A673 (cell line): Measurements from ENCODE around the gene CARD19. TPM values are rescaled to one million over a fixed set of nuclear protein-coding genes. Genes with fewer than 3 reads are reported as not detected.

Experiments
- BruUV-seq: library from RNA; stranded (reverse); fragments of 400-500 nt; replicated peaks from 2 replicates; lab custom pipeline; 2021; lab: Mats Ljungman, UMichigan
- CTCF ChIA-PET: fragments of 300-600 bp; sonication (Branson Sonifier 250); formaldehyde crosslinking; loops from one replicate; lab custom pipeline; 2022; ENCODE audit warnings: antibody characterized with exemption; lab: Charles Lee
- POLR2A ChIA-PET: fragments of 300-600 bp; sonication (Branson Sonifier 250); formaldehyde crosslinking; loops from one replicate; lab custom pipeline; 2022; ENCODE audit warnings: antibody characterized with exemption; ENCODE audit not compliant: low non-redundant PET; lab: Charles Lee
- DNase-seq: peaks from one replicate; pipeline ENCODE4 v3.0.0-alpha.2; 2015; ENCODE audit warnings: low spot score
- H3K27ac ChIP-seq: fragments of 200-600 bp; sonication (generic); 2 replicates; pipeline ENCODE4 v1.5.1; 2016; ENCODE audit warnings: mixed run types, low read depth, mild to moderate bottlenecking, mixed read lengths, antibody characterized with exemption, low read length; ENCODE audit not compliant: poor library complexity, severe bottlenecking
- H3K27me3 ChIP-seq: fragments of 200-600 bp; sonication (generic); replicated peaks from 2 replicates; pipeline ENCODE4 v1.6.1; 2017; ENCODE audit warnings: mixed run types, low read depth, mild to moderate bottlenecking, mixed read lengths, antibody characterized with exemption, low read length; ENCODE audit not compliant: insufficient read depth, poor library complexity
- H3K36me3 ChIP-seq: fragments of 200-600 bp; sonication (generic); 2 replicates; pipeline ENCODE4 v1.6.1; 2016; ENCODE audit warnings: mixed run types, mild to moderate bottlenecking, mixed read lengths, antibody characterized with exemption, low read length; ENCODE audit not compliant: insufficient read depth, poor library complexity, severe bottlenecking
- H3K4me1 ChIP-seq: fragments of 200-600 bp; sonication (generic); 2 replicates; pipeline ENCODE4 v1.6.1; 2017; ENCODE audit warnings: mixed run types, mild to moderate bottlenecking, mixed read lengths, antibody characterized with exemption, low read length; ENCODE audit not compliant: insufficient read depth, poor library complexity, severe bottlenecking
- H3K4me3 ChIP-seq: fragments of 200-600 bp; sonication (generic); 2 replicates; pipeline ENCODE4 v1.5.1; 2016; ENCODE audit warnings: low read depth, mixed run types, mild to moderate bottlenecking, mixed read lengths, low read length; ENCODE audit not compliant: poor library complexity, severe bottlenecking
- H3K9me3 ChIP-seq: fragments of 200-600 bp; sonication (generic); 2 replicates; pipeline ENCODE4 v1.6.1; 2016; ENCODE audit warnings: mixed run types, low read depth, mild to moderate bottlenecking, mixed read lengths, antibody characterized with exemption, low read length; ENCODE audit not compliant: poor library complexity, severe bottlenecking
- EZH2 ChIP-seq: fragments of 200-600 bp; sonication (generic); IDR thresholded peaks from 2 replicates; pipeline ENCODE4 v1.6.1; 2017; ENCODE audit warnings: borderline replicate concordance, low read depth, mild to moderate bottlenecking, mixed read lengths, antibody characterized with exemption, low read length; ENCODE audit not compliant: poor library complexity, severe bottlenecking
- intact Hi-C: fragments of 100-400 bp; cut with micrococcal nuclease; formaldehyde crosslinking; loops from one replicate; pipeline ENCODE4 v1.10.0; 2022; ENCODE audit not compliant: unreplicated experiment
- total RNA-seq: library from RNA; stranded (reverse); gene quantifications from 2 replicates; pipeline ENCODE4 v1.2.3, GENCODE V29; 2021
- TF ChIP-seq, protein P1 (sequence below): fragments of 300-800, 200-600 bp; sonication (generic); conservative IDR thresholded peaks from 2 replicates; pipeline ENCODE4 v1.5.1; 2017; ENCODE audit warnings: low read depth, mild to moderate bottlenecking, antibody characterized with exemption, low read length, moderate library complexity, mixed read lengths

The CARD19 gene
- total RNA-seq, 1 experiment from 2014 or later: 12.2 TPM

DNA sequence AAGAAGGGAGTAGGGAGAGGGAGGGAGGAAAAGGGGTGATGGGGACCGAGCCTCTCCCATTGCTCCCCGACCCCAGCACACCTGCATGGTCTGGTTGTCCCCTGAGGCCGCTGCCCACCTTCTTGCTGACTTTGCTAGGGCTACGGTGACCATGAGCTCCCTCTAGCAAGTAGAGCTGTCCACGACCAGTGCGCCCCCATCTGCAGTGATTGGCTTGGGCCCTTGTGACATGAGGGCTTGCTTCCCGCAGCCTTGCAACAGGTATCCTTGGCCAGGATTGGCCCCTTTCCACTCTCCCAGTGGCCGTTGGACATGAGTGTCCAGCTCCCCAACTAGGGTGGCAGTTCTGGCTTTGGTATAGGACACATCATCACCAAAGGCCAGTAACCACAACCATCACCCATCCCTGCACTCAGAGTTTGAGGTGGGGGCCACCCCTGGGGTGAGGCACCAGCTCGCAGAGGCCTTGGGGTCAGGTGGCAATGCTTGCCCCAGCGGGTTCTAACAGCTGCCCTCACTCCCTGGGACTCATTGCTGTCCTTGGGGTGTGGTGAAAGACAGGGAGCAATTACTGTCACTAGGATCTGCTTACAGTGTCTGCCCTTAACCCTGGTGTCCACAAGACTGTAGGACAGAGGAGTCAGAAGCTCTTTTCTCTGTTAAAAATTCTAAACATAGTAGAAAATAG lies 55.2 kb downstream of the CARD19 start:
- Histone ChIP-seq H3K4me1 (no peaks in the 10 kb centered on the region), H3K27ac (no peak overlapping the region), H3K9me3 (no peaks in the 10 kb centered on the region), H3K4me3 (no peak overlapping the region), H3K36me3 (no peaks in the 10 kb centered on the region), H3K27me3 (no peaks in the 10 kb centered on the region)
- CTCF ChIA-PET: no interaction called here
- POLR2A ChIA-PET: no interaction called here
- DNase-seq: no peak
- BruUV-seq: no TSS peak
- TF ChIP-seq EZH2: no peak
- TF ChIP-seq, protein P1, sequence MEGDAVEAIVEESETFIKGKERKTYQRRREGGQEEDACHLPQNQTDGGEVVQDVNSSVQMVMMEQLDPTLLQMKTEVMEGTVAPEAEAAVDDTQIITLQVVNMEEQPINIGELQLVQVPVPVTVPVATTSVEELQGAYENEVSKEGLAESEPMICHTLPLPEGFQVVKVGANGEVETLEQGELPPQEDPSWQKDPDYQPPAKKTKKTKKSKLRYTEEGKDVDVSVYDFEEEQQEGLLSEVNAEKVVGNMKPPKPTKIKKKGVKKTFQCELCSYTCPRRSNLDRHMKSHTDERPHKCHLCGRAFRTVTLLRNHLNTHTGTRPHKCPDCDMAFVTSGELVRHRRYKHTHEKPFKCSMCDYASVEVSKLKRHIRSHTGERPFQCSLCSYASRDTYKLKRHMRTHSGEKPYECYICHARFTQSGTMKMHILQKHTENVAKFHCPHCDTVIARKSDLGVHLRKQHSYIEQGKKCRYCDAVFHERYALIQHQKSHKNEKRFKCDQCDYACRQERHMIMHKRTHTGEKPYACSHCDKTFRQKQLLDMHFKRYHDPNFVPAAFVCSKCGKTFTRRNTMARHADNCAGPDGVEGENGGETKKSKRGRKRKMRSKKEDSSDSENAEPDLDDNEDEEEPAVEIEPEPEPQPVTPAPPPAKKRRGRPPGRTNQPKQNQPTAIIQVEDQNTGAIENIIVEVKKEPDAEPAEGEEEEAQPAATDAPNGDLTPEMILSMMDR: no peak
- intact Hi-C loops: loop anchor here (10.0 kb wide), 2 partner anchors 414 to 814 kb away; no protein-coding TSS in a partner anchor

DNA sequence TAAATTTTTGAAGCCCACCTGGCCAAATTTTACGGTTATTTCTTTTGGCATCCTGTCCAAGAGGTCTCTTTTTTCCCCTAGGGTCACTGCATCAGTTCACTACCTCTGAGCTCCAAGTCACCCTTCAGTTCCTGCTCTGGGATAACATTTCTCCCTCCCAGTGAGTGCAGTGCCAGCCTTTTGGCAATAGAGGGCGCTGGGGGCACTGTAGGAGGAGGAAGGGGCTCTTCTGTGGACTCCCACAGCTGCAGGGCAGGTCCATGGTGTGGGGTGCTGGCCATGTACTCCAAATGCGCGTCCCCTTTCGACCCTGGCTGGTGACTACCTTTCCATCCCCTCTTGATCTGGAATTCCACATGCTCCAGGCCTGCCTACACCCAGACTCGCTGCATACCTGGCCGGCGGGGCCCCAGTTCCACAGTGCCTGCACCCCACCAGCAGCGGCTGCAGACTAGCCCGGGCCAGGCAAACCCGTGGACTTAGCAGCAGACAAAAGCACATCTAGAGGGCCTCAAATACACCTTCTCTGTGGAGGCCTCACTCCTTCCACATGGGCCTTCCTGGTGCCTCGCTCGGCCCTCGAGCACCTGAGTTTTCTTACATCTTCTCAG lies 58.4 kb downstream of the CARD19 start:
- Histone ChIP-seq H3K27ac (no peak overlapping the region), H3K4me3 (no peak overlapping the region), H3K4me1 (no peaks in the 10 kb centered on the region), H3K27me3 (no peaks in the 10 kb centered on the region), H3K36me3 (no peaks in the 10 kb centered on the region), H3K9me3 (no peaks in the 10 kb centered on the region)
- TF ChIP-seq, protein P1: peak; percentile 89
- TF ChIP-seq EZH2: no peak
- ChIA-PET POLR2A (no interaction called here), CTCF (interaction anchor here (0.6 to 1.1 kb wide), 4 partner anchors 139 to 396 kb away, joined by 3 to 4 read pairs (median 4); no protein-coding TSS in a partner anchor)
- intact Hi-C loops: loop anchor here (10.0 kb wide), 2 partner anchors 410 to 810 kb away; no protein-coding TSS in a partner anchor
- BruUV-seq: no TSS peak
- DNase-seq: peak; percentile 67

DNA sequence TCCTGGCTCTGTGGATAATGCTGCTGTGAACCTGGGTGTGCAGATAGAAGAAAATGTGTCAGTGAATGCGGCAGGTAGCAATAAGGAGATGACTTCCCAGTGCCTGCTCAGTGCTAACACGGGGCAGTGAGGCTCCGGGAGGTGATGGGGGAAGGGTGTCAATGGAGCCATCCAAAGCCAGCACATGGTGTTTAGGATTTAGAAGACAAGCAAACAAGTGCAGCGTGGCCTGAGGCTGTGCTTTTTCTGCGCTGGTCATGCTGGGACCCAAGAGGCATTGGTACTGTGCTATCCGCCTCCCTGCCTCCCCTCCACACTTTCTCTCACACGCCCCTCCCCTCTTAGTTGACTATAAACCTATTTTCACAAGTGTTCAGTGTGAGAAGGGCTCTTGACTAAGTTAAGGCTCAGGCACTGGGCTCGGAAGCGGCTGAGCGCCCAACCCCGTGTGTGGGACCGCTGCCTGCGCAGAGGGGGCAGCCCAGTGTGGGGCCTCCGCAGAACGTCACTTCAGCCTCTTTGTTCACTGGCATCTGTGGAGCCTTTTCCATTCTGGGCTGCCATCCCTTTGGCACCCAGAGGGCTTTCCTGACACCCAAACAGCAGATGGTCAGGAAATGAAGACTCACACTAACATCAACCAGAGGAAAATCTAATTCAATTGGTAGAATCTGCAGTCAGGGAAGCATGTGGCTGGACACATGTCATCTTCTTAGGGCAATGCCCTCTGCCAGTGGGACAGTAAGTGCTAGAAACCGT lies 59.9 kb downstream of the CARD19 start:
- Histone ChIP-seq H3K27ac (no peak overlapping the region), H3K4me3 (no peak overlapping the region), H3K4me1 (no peaks in the 10 kb centered on the region), H3K9me3 (no peaks in the 10 kb centered on the region), H3K27me3 (no peaks in the 10 kb centered on the region), H3K36me3 (no peaks in the 10 kb centered on the region)
- no TSS peak for BruUV-seq
- CTCF ChIA-PET: no interaction called here
- no peak for DNase-seq
- POLR2A ChIA-PET: no interaction called here
- TF ChIP-seq EZH2: no peak
- TF ChIP-seq, protein P1: no peak
- intact Hi-C loops: loop anchor here (10.0 kb wide), 2 partner anchors 409 to 809 kb away; no protein-coding TSS in a partner anchor
